GM23338 (cell line): Measurements from ENCODE around the gene SHISA7. TPM values are rescaled to one million over a fixed set of nuclear protein-coding genes. Genes with fewer than 3 reads are reported as not detected.

Source experiments
- ATAC-seq: fragments of 200-7000 bp; cut with Tn5 transposase; 3 replicates; pipeline ENCODE4 v1.9.1; 2020
- DNase-seq: peaks from one replicate; pipeline ENCODE4 v3.0.0-alpha.2; 2015; ENCODE audit warnings: low spot score
- H2AFZ ChIP-seq: fragments of 200-600 bp; sonication (generic); 2 replicates; pipeline ENCODE4 v1.8.0; 2016; ENCODE audit warnings: antibody characterized with exemption, mild to moderate bottlenecking, moderate library complexity
- H3F3A ChIP-seq: fragments of 200-600 bp; sonication (generic); replicated peaks from 2 replicates; pipeline ENCODE4 v1.8.0; 2017; ENCODE audit warnings: antibody characterized with exemption, mixed run types, low read depth
- H3K27ac ChIP-seq: fragments of 200-600 bp; sonication (generic); 2 replicates; pipeline ENCODE4 v1.6.1; 2016; ENCODE audit warnings: low read depth
- H3K27me3 ChIP-seq: fragments of 200-600 bp; sonication (generic); 2 replicates; pipeline ENCODE4 v1.8.0; 2016; ENCODE audit warnings: mild to moderate bottlenecking, mixed run types, moderate library complexity; ENCODE audit not compliant: insufficient read depth
- H3K36me3 ChIP-seq: fragments of 200-600 bp; sonication (generic); 2 replicates; pipeline ENCODE4 v1.8.0; 2016; ENCODE audit warnings: mild to moderate bottlenecking; ENCODE audit not compliant: insufficient read depth
- H3K4me1 ChIP-seq: fragments of 200-600 bp; sonication (generic); 2 replicates; pipeline ENCODE4 v1.8.0; 2016; ENCODE audit warnings: mild to moderate bottlenecking, moderate library complexity; ENCODE audit not compliant: insufficient read depth
- H3K4me2 ChIP-seq: fragments of 200-600 bp; sonication (generic); 2 replicates; pipeline ENCODE4 v1.7.1; 2017; ENCODE audit warnings: mixed run types
- H3K4me3 ChIP-seq: fragments of 200-600 bp; sonication (generic); 2 replicates; pipeline ENCODE4 v1.6.1; 2016; ENCODE audit warnings: mixed run types
- H3K79me2 ChIP-seq: fragments of 200-600 bp; sonication (generic); replicated peaks from 2 replicates; pipeline ENCODE4 v1.8.0; 2017; ENCODE audit warnings: mild to moderate bottlenecking; ENCODE audit not compliant: insufficient read depth
- H3K9me2 ChIP-seq: fragments of 200-600 bp; sonication (generic); 2 replicates; pipeline ENCODE4 v1.8.0; 2017; ENCODE audit not compliant: insufficient read depth
- H4K20me1 ChIP-seq: fragments of 200-600 bp; sonication (generic); replicated peaks from 2 replicates; pipeline ENCODE4 v1.8.0; 2017; ENCODE audit warnings: mild to moderate bottlenecking; ENCODE audit not compliant: insufficient read depth
- H3K27ac Mint-ChIP-seq: 2 replicates; pipeline ENCODE4 v1.8.0; 2020; ENCODE audit warnings: inconsistent platforms, mild to moderate bottlenecking, moderate library complexity, mixed read lengths
- H3K27me3 Mint-ChIP-seq: 3 replicates; pipeline ENCODE4 v1.8.0; 2022; ENCODE audit warnings: low read depth, mild to moderate bottlenecking, moderate library complexity, mixed read lengths, inconsistent platforms; ENCODE audit not compliant: insufficient read depth, poor library complexity
- H3K36me3 Mint-ChIP-seq: 3 replicates; pipeline ENCODE4 v1.8.0; 2021; ENCODE audit warnings: low read depth, mild to moderate bottlenecking, inconsistent platforms, moderate library complexity, mixed read lengths
- H3K4me1 Mint-ChIP-seq: 3 replicates; pipeline ENCODE4 v1.8.0; 2020; ENCODE audit warnings: mild to moderate bottlenecking, inconsistent platforms, mixed read lengths
- H3K4me3 Mint-ChIP-seq: 3 replicates; pipeline ENCODE4 v1.8.0; 2021; ENCODE audit warnings: moderate library complexity, mild to moderate bottlenecking, inconsistent platforms, mixed read lengths
- H3K9me3 Mint-ChIP-seq: 3 replicates; pipeline ENCODE4 v1.8.0; 2020; ENCODE audit warnings: moderate library complexity, mild to moderate bottlenecking, inconsistent platforms, mixed read lengths
- CREB1 ChIP-seq: fragments of 250-450 bp; sonication (Bioruptor Pico); IDR thresholded peaks from 2 replicates; pipeline ENCODE4 v1.5.0; 2020; ENCODE audit warnings: low read depth, mild to moderate bottlenecking, moderate library complexity
- CTCF ChIP-seq, 2 experiments: fragments of 200-600 bp in 1 of 2; sonication (generic) in 1 of 2; conservative IDR thresholded peaks; 2 replicates each; pipeline versions ENCODE4 v1.5.1 to v1.6.1; 2016 to 2017; ENCODE audit warnings: antibody characterized with exemption in 2 of 2, low read depth in 2 of 2, mild to moderate bottlenecking in 2 of 2, moderate library complexity in 1 of 2
- ETS1 ChIP-seq: IDR thresholded peaks from 2 replicates; pipeline ENCODE4 v1.6.1; 2016; ENCODE audit warnings: antibody characterized with exemption
- EZH2 ChIP-seq: fragments of 200-600 bp; sonication (generic); IDR thresholded peaks from one replicate; pipeline ENCODE4 v1.8.0; 2017; ENCODE audit warnings: antibody characterized with exemption, mild to moderate bottlenecking, low read depth; ENCODE audit not compliant: unreplicated experiment
- JUNB ChIP-seq: IDR thresholded peaks from one replicate; pipeline ENCODE4 v1.6.1; 2016; ENCODE audit warnings: antibody characterized with exemption; ENCODE audit not compliant: unreplicated experiment
- NANOG ChIP-seq: IDR thresholded peaks from 2 replicates; pipeline ENCODE4 v1.6.1; 2016; ENCODE audit warnings: antibody characterized with exemption, borderline replicate concordance
- STAT1 ChIP-seq: IDR thresholded peaks from one replicate; pipeline ENCODE4 v1.6.1; 2016; ENCODE audit warnings: antibody characterized with exemption; ENCODE audit not compliant: unreplicated experiment
- ZNF114 ChIP-seq: fragments of 250-450 bp; sonication (Bioruptor Pico); IDR thresholded peaks from 2 replicates; pipeline ENCODE4 v1.5.0; 2020; ENCODE audit warnings: mild to moderate bottlenecking, moderate library complexity
- ZNF331 ChIP-seq: fragments of 250-450 bp; sonication (Bioruptor Pico); IDR thresholded peaks from 2 replicates; pipeline ENCODE4 v1.5.0; 2020; ENCODE audit warnings: low read depth, mild to moderate bottlenecking, moderate library complexity
- ZNF462 ChIP-seq: fragments of 250-450 bp; sonication (Bioruptor Pico); IDR thresholded peaks from 2 replicates; pipeline ENCODE4 v1.5.0; 2020; ENCODE audit warnings: mild to moderate bottlenecking, moderate library complexity
- polyA plus RNA-seq: library from polyadenylated mRNA; unstranded; fragments of >200 nt; fragmentation: Nextera tagmentation; extraction: Ambion mirVana; gene quantifications from 2 replicates; pipeline ENCODE4 v1.2.1, GENCODE V29; 2016
- total RNA-seq: library from RNA; depleted of rRNA; stranded (reverse); fragments of >200 nt; shearing (Covaris generic); gene quantifications from 2 replicates; pipeline ENCODE4 v1.2.3, GENCODE V29; 2014

Gene SHISA7
- total and polyA plus RNA-seq, 2 experiments from 2014 or later: 0.32 to 1.4 TPM

GRCh38 chr19:55482967-55483705 is 40.0 kb upstream of the SHISA7 start:
- Mint-ChIP-seq H3K9me3 (no peaks in the 10 kb centered on the region; the same call in 2 of the 3 replicates), H3K4me3 (peak overlapping the region; percentile 21; the same call in 1 of the 3 replicates), H3K27ac (no peak overlapping the region), H3K4me1 (peaks cover 38% of the 10 kb centered on the region), H3K36me3 (peaks cover 5% of the 10 kb centered on the region; the same call in 2 of the 3 replicates), H3K27me3 (peaks cover 9% of the 10 kb centered on the region)
- H3K36me3 ChIP-seq: no peaks in the 10 kb centered on the region
- H4K20me1 ChIP-seq: no peaks in the 10 kb centered on the region
- H3K27ac ChIP-seq: no peak overlapping the region
- H2AFZ ChIP-seq: no peak overlapping the region
- 0 out of 2 replicates have a peak overlapping the region, but pooled peaks have one; percentile 32 for H3K4me2 ChIP-seq
- no peak overlapping the region for H3K4me3 ChIP-seq
- peaks cover 22% of the 10 kb centered on the region; the same call in 1 of the 2 replicates for H3K4me1 ChIP-seq
- peaks cover 17% of the 10 kb centered on the region for H3F3A ChIP-seq
- H3K9me2 ChIP-seq: no peaks in the 10 kb centered on the region
- H3K27me3 ChIP-seq: no peaks in the 10 kb centered on the region
- TF ChIP-seq JUNB (no peak), NANOG (no peak)
- DNase-seq (no peak), ATAC-seq (no peak)
- H3K79me2 ChIP-seq: no peaks in the 10 kb centered on the region

- no peak overlapping the region for H3K27ac ChIP-seq
- H3K4me1 Mint-ChIP-seq: peaks cover 39% of the 10 kb centered on the region
- no peaks in the 10 kb centered on the region for H4K20me1 ChIP-seq
- no peaks in the 10 kb centered on the region for H3K9me2 ChIP-seq
- H3K9me3 Mint-ChIP-seq: peaks cover 3% of the 10 kb centered on the region; the same call in 2 of the 3 replicates
- H3K4me1 ChIP-seq: peaks cover 16% of the 10 kb centered on the region; the same call in 1 of the 2 replicates
- H3K36me3 ChIP-seq: no peaks in the 10 kb centered on the region
- peaks cover 15% of the 10 kb centered on the region for H3K27me3 Mint-ChIP-seq
- ATAC-seq (peak; percentile 5), DNase-seq (peak; percentile 64)
- no peak overlapping the region for H3K27ac Mint-ChIP-seq
- H3K36me3 Mint-ChIP-seq: peaks cover 9% of the 10 kb centered on the region; the same call in 2 of the 3 replicates
- peaks cover 6% of the 10 kb centered on the region for H3K79me2 ChIP-seq
- H3K4me2 ChIP-seq: peak overlapping the region; percentile 66; the same call in 1 of the 2 replicates
- peak overlapping the region; percentile 44; the same call in 1 of the 2 replicates for H3K4me3 ChIP-seq
- no peak overlapping the region for H3K4me3 Mint-ChIP-seq
- peaks cover 18% of the 10 kb centered on the region for H3F3A ChIP-seq
- no peaks in the 10 kb centered on the region for H3K27me3 ChIP-seq
- H2AFZ ChIP-seq: no peak overlapping the region
- no peak for TF ChIP-seq ZNF114 (CRISPR knock-in tag)
- TF ChIP-seq EZH2: no peak
- no peak for TF ChIP-seq ZNF331 (CRISPR knock-in tag)
- TF ChIP-seq CREB1 (CRISPR knock-in tag): no peak
- no peak for TF ChIP-seq ETS1
- TF ChIP-seq ZNF462 (CRISPR knock-in tag): no peak
- no peak for TF ChIP-seq STAT1
- TF ChIP-seq CTCF (conservative IDR thresholded peaks at IDR 0.05; ENCODE audit: low read depth in 2 of 2): no peak
- TF ChIP-seq JUNB: no peak
- TF ChIP-seq NANOG: no peak
Measured at GRCh38 chr19:55482156-55482961, 39.3 kb upstream of the SHISA7 start.
